Measurements from ENCODE around the gene TMEM125.

Gene TMEM125

DNA sequence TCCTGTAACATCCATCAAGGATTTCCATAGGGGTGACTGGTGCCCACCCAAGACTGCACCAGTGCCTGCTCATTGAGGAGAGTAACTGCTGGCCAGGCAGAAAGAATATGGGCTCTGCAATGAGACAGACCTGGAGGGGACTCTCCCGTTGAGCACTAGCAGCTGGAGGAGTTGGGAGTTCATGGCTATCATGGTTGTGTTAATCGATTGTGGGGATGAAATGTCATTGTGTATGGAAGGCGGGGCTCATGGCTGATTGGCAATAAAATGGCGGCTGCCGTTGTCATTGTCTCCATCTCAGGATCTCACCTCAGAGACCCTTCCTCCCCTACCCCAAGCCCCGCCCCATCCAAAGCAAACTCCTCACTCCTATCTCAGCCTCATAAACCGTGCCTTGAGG lies 3.9 kb downstream of the TMEM125 start:
- DNase-seq (ENCODE audit: low spot score) = no peak

DNA sequence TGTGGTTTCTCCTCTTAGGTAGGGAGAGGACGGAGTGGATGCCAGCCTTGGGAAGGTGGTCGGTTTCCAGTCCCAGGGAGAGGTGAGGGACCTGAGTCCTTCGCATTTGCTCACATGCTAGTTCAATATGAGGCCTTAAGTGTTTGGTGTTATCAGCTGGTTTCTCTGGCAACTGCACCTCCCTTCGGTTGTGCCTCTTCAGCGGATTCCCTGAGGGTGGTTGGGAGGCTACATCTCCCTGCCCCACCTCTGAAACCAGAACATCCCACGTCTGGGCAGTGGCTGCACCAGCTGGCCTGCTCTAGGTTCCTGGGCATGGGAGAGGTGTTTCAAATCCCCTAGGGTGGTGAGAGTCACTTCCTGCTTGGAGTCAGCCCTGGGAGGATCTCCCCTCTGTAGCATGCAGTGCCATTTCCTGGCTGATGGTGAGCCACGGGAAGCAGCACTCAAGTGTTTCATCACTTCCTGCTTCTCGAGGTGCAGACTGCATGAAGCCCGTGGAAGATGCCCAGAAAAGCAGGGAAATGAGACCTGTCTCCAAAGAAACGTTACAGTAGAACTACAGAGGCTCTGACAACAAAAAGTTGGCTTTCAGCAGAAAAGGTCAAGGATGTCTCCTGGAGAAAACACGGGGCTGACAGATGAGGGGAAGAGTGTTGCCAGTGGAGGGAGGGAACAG lies 4.5 kb downstream of the TMEM125 start:
- DNase-seq (ENCODE audit: low spot score) = no peak

DNA sequence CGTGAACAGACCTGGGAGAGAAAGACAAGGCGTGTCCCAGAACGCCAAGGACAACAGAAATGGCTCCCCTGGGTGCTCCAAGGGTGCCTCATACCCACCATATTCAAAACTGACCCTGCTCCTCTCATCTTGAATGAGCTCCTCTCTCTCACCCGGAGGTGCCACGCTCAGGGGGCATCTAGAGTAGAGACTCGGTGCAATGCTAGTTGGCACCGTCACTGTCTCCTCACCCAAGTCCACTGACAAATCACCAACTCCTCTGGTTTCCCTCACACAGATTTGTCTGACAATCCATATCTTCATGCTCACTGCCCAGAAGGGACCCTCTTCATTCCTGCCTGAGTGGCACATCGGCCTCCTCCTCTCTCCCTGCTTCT lies 5.0 kb downstream of the TMEM125 start:
- DNase-seq (ENCODE audit: low spot score) = no peak

DNA sequence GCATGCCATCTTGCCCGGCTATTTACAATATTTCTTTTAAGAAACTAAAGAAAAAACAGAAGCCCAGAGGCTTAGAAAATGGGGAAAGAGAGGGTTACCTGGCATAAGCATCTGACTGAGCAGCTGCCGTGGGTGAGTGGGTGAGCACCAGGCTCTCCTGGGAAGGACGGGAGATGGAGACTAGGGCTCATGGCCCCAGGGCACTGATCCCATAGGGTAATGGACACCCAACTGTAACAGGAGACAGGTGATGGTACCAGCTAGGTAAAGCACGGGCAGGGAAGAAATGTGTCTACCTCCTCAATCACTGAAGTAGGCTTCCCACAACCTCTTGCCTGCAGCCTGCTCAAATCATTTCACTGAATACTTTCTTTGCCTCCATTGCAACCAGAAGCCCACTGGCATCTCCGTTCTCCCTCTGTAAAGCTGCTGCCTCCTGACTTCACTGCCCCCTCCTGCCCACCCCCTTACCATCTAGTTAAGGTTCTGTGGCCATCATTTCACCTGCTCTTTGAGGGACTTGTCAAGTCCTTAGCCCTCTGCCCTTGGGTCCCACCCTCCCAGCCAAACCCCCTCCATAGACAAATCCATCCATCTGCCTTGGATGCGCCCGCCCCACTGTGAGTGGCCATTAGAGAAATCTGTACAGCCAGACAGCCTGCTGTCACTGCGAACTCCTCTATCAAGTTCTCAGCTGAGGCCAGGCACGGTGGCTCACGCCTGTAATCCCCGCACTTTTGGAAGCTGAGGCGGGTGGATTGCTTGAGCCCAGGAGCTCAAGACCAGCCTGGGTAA lies 6.2 kb downstream of the TMEM125 start:
- no peak for DNase-seq (ENCODE audit: low spot score)

DNA sequence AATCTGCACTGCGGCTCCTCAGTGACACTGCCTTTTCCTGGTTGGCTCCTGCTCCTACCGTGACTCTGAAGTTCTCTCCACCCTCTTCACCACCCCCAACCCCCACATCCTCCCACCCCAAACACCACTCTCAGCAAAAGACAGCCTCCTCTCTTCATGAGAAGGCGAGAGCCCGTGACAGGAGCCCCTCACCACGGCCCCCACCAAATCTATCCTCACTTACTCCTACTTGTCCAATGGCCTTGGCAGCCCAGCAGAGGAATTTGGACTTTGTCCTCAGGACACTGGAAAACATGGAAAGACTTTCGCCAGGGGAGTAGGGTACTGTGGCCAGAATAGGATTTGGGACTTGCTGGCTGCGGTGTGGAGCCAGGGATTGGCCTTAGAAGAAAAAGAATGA lies 6.9 kb downstream of the TMEM125 start:
- DNase-seq (ENCODE audit: low spot score) = no peak

DNA sequence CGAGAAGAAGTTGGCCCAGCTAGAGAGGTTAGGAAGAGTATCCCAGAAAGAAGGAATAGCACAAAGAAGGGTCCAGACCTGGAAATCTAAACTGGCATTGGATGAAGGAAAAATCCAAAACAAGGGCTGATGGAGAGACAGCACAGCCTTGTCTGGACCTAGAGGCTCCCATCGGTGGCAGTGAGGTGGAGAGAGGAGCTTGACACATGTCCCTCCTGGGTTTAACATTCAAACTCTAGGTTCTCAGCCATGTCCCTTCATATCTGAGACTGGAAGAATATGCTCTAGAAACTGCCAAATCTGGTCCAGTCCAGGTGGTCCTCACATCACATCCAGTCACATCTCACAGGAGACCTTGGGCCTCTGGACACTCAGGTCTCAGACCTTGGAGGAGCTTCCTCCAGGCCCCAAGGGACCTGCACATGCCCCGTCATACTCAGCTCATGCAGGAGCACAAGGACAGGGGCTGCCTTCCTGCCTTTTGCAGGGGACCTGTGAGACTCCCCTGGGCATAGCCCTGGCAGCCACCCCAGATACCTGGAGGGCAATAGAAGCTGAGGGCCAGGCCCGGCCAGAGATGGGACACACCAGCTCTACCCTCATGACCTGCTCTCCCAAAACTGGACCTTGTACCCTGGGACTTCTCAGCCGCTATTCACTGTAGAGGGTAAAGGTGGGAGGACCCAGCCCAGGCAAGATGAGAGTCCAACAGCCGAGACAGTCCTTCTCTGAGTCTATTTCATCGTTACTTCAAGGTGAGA lies 7.5 kb downstream of the TMEM125 start:
- DNase-seq (ENCODE audit: low spot score) = no peak

DNA sequence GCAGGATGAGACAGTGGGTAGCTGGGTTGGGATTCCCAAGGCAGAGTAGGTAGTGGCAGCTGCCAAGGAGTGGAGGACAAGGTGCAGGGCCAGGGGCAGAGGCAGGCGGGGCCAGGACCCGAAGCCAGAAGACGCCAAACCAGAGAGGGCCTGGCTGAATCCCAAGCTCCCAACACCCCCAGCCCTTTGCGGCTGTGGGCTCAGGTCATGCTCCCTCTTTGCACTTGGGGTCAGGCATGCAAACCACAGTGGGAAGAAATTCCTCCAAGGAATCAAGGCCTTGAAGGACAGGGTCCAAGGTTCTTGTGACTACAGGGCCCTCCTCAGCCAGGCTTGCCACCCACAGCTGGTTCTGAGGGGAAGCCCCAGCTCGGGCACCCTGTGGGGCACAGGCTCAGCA lies 9.4 kb downstream of the TMEM125 start:
- DNase-seq (ENCODE audit: low spot score) = no peak

DNA sequence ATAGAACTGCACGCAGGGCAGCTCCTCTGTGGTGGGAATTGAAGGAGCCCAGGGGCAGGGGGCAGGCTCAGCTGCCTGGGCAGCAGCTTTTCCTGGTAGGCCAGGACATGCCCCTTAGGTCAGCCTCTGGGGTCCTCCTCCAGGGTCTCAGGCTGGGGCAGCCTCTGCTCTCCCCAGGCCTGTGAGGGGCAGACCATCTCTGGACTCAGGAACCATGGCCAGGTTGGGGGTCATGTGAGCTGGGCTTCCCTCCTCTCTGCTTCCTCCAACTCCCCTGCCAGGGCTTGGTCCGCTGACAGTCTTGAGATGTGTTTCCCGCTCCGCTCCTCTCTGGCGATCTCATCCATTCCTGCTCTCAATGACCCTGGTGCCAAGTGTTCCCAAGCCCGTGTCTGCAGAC lies 9.9 kb downstream of the TMEM125 start:
- DNase-seq (ENCODE audit: low spot score) = no peak

DNA sequence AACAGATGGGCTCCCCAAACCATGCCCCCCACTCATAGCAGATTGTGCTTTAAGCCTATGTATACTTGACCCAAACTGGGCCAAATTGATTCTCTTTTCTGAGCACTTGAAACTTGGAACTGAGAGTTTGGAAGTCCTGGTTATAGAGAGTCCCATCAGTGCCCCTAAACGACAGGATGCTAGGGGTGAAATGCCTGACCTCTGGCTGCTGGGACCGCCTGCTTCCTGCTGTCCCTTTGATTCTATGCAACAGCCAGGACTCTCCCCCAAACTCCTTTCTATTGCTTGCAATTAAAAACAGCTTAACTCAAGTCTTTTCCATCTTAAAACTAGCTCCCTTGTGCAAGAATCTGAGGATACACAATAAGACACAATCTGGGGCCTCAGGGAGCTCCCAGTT lies 10.9 kb downstream of the TMEM125 start:
- DNase-seq (ENCODE audit: low spot score) = no peak

DNA sequence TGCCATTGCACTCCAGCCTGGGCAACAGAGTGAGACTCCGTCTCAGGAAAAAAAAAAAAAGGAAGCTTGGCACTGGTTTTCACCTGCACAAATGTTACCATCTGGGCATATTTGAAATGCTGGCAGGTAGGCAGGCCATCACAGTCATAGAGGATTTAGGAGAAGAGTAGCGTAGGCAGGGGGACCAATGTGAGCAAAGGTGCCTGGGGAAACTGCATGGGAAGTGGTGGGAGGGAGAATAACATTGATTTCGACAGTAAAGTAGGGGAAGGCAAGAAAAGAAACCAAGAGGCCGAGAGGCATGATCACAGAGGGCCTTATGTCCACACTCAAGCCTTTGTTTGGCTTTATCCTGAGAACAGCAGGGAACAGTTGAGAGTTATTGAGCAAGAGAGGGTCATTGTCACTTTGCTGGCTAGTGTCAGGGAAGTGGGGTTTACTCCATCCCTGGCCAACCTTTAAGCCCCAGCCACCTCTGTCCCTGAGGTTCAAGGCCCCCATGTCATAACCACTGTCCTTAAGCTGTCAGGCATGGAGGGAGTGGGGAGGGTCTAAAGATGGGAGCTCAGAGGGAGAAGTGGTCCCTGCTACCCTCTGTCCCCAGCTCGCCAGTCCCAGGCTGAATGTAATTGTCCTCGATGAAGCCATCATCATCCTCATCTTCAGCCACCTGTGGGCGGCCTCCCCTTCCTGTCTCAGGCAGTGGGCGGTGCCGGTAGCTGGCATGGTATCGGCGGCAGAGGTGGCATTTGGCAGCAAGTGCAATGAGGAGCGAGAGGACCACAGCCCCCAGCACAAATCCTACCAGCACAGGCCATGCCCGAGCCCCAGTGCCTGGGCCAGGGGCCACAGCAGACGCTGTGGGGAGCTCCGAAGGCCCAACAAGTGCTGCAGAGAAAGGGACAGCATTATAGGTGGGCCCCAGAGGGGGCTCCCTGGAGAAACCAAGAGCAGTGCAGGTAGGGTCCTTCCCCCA lies 12.7 kb downstream of the TMEM125 start:
- DNase-seq (ENCODE audit: low spot score) = no peak

DNA sequence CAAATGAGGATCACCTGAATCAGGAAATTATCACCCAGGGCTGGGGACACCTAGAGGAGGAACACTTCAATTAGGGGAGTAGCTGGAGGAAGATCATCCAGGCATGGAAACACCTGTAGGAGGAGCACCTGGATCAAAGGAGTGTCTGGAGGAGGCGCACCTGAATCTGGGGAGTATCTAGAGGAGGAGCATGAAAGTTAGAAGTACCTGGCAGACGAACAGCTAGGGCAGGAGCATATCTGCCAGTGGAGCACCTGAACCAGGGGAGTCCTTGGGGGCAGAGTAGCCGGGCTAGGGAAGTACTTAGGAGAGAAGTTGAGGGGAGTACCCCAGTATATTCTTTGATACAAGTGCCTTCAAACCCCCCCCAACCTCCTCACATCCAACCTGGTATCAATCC lies 14.3 kb downstream of the TMEM125 start:
- DNase-seq (ENCODE audit: low spot score) = no peak

DNA sequence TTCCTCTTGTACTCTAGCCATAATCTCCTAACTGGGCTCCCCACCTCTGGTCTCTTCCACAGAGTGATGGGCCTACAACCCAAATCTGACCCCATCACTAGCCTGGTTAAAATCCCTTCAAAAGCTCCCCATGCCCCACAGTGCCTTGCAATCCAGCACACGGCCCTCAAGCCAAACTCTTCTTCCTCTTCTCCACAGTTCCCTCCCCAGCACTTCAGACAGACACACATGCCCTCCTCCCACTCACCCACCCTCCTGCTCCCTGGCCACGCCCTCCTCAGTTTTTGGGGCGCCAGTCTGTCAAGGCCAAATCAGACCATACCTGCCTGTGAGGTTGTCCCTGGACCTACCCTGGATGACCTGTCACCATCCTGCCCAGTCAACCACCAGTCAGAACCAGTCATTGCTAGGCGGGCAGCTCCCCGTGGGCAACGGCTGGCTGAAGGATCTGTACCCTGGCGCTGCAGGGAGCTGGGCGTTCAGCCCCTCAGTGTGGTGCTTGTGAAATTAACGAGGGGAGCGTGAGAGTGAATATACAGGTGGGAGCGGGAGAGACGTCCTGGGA lies 14.8 kb downstream of the TMEM125 start:
- DNase-seq (ENCODE audit: low spot score) = no peak

DNA sequence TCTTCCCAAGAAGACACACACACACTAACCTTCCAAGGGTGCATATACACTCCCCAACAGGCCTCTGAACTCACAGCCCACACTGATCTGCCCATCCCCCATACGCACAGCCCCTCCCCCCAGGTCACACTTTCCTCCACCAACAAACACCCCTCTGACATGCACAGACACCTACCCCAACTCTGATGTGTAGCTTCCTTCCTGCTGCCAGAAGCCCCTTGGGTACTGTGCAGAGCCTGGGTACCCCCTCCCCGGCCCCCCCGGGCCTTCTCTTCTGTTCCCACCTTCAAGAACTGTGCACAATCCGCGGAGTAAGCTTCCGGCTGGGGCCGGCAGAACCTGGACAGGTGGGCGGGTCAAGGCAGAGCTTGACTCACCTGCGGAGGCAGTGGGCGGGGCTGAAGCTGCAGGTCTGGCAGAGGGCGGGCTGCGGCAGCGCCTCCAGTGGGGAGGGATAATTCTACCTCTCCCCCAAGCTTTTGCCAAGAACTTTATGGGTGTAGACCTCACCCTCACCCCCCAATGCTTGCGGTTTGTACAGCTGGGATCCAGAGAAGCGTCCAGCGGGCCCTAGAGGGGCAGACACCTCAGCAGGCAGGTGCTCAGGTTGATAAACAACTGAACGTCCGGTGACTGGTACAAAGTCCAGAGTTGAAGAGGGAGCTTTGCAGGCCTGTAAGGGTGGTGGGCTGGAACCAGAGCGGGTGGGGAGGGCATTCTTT lies 15.6 kb downstream of the TMEM125 start, which contains the start of gene C1orf210:
Gene C1orf210 (minus strand): TSS at position 313 of the 722 bp plus-strand sequence. CDS start 2,311 bp downstream, outside the sequence.
- no peak for DNase-seq (ENCODE audit: low spot score)

DNA sequence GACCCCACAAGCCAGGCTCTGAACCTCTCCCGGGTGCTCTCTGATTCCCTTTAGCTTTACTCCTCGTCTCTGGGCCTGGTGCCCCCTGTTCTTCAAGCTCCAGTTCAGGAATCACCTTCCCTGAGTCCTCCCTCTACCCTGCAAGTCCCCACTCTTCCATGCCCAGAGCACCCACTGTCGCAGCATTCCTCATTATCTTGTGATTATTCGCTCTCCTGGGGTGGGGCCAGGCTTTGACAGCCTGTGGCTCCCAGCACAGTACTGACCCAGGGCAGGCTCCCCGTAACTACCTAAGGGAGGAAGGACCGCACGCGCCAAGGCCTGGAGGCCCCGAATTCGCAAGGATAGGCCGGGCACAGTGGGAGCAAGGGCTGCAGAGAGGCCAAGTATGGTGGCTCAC lies 16.3 kb downstream of the TMEM125 start:
- DNase-seq (ENCODE audit: low spot score) = no peak

DNA sequence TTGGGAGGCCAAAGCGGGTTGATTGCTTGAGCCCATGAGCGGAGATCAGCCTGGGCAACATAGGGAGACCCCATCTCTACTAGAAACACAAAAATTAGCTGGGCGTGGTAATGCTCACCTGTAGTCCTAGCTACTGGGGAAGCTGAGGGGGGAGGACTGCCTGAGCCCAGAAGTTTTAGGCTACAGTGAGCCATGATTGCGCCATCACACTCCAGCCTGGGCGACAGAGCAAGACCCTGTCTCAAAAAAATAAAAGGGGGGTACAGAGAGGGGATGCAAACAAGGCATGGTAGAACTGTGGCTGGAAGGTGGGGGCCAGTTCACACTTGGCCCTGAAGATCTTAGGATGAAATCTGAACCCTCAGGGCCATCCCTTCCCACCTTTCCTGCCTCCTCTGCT lies 16.8 kb downstream of the TMEM125 start:
- DNase-seq (ENCODE audit: low spot score) = no peak

DNA sequence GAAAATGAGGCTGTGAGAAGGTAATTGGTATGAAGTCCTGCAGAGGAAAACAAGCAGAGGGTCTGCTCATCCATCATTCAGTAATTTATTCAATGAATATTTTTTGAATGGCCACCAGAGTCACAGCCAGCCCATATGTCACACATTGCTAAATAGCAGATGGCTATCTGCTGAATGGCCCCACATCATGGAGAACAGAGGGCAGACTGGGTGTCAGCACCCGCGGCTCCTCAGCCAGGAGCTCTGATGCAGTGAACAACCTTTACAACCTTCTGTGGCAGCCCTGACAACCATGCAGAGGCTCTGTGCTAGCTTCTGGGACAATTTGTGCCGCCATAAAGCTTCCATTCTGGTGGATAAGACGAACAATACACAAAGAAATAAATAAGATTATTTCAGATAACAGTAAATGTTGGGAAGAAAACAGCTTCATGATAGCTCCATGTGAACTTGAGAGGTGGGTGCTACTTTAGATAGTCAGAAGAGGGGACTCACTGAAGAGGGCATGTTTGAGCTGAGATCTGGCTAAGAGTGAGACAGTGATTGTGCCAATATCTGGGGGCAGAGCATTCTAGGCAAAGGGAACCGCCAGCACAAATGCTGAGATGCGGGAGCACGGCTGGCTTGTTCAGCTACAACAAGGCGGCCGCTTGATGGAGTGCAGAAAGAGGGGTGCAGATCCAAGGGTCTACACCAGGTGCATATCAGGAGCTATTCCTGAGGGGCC lies 18.4 kb downstream of the TMEM125 start:
- no peak for DNase-seq (ENCODE audit: low spot score)

DNA sequence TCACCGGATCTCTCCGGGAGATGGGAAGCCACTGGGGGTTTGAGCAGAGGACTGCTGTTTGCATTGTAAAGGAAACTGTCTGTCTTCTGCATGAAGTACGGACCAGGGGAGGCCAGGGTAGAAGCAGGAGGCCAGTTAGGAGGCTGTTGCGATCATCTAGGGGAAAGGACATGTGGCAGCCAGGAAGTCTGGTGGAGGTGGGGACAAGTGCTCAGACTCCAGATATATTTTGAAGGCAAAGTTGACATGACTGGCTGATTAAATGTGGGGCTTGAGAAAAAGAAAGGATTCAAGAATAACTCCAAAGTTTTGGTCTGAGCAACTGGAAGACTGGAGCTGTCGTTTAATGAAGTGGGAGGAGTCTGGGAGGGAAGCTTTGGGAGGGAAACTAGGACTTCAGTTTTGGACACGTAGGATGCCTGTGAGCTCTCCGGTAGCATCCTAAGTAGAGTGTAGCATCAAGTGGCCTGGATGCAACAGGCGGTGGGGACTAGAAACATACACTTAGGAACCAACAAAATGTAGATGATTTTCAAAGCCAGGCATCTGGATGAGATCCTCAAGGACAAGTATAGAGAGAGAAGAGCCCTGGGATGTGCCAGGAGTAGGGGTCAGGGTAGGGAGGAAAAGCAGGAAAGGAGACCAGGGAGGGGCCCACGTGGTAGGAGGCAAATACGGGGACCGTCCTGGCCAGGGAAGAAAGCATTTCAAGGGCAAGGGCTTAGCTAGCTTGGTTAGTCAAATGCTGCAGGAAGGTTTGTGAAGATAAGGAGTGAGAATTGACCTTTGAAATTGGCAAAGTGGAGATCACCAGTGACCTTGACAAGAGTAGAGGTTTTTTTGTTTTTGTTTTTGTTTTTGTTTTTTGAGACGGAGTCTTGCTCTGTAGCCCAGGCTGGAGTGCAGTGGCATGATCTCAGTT lies 19.3 kb downstream of the TMEM125 start:
- no peak for DNase-seq (ENCODE audit: low spot score)

DNA sequence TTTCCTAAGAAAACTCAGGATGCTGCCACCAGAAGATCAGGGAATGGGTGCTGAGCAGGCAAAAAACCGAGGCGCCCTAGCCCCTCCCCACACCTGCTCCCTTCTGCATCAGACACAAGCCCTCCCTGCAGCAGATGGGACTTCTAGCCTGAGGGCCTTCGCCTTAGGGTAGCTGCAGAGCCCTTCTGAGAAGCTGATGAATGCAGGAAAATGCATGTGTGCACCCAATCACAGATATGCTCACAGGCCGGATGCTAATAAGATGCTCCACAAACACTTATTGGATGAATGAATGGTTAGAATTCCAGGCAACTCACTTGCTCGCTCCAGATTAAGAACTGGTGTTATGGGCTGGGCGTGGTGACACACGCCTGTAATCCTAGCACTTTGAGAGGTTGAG lies 22.4 kb downstream of the TMEM125 start:
- DNase-seq (ENCODE audit: low spot score) = no peak

DNA sequence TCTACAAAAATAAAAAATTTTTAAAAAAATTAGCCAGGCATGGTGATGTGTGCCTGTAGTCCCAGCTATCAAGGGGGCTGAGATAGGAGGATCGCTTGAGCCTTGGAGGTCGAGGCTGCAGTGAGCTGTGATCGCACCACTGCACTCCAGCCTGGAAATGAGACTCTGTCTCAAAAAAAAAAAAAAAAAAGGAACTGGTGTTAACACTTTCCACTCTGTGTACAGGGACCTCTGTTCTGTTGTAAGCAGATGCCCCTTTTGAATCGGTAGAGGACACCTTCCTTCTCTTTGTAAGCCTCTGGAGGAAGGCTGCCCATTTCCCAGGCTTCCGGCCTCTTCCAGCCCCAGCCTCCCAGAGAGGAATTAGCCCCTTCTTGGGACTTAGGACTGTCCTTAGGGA lies 22.9 kb downstream of the TMEM125 start:
- no peak for DNase-seq (ENCODE audit: low spot score)
